CD14-positive monocyte (primary cell): ENCODE results near the gene EXOC6B. TPM values are rescaled to one million over a fixed set of nuclear protein-coding genes. Genes with fewer than 3 reads are reported as not detected.

ENCODE experiments used
- DNase-seq, 3 donors: peaks; one replicate each; pipeline ENCODE4 v3.0.0-alpha.2; 2011 to 2022
- H2AFZ ChIP-seq: 2 replicates; pipeline ENCODE4 v1.6.0; 2012; ENCODE audit warnings: mild to moderate bottlenecking, low read depth, low read length, inconsistent platforms; ENCODE audit not compliant: insufficient read depth, poor library complexity, severe bottlenecking
- H3K27ac ChIP-seq, 2 donors: 1 replicate in 1 of 2; 2 replicates in 1 of 2; pipeline ENCODE4 v1.5.1; 2012 to 2013; ENCODE audit warnings: low read length in 2 of 2, control low read depth in 1 of 2, inconsistent platforms in 1 of 2, low read depth in 1 of 2, mild to moderate bottlenecking in 1 of 2
- H3K27me3 ChIP-seq, 2 donors: one replicate each; pipeline versions ENCODE4 v1.6.0 to v1.6.1; 2011 to 2013; ENCODE audit warnings: low read length in 2 of 2; ENCODE audit not compliant: control insufficient read depth in 2 of 2, insufficient read depth in 2 of 2
- H3K36me3 ChIP-seq, 2 donors: replicated peaks in 1 of 2; 1 replicate in 1 of 2; 2 replicates in 1 of 2; pipeline versions ENCODE4 v1.5.1 to v1.6.1; 2012 to 2013; ENCODE audit warnings: low read length in 2 of 2, control low read depth in 1 of 2, inconsistent platforms in 1 of 2, mild to moderate bottlenecking in 1 of 2; ENCODE audit not compliant: insufficient read depth in 2 of 2, control insufficient read depth in 1 of 2
- H3K4me1 ChIP-seq, 2 donors: 1 replicate in 1 of 2; 2 replicates in 1 of 2; pipeline versions ENCODE4 v1.5.1 to v1.6.1; 2012 to 2013; ENCODE audit warnings: low read length in 2 of 2, control low read depth in 1 of 2, inconsistent platforms in 1 of 2, mild to moderate bottlenecking in 1 of 2, moderate library complexity in 1 of 2; ENCODE audit not compliant: insufficient read depth in 2 of 2, control insufficient read depth in 1 of 2
- H3K4me2 ChIP-seq: replicated peaks from 2 replicates; pipeline ENCODE3; 2012; ENCODE audit warnings: low read length, moderate library complexity, mild to moderate bottlenecking; ENCODE audit not compliant: poor library complexity, severe bottlenecking; ENCODE audit errors: extremely low read depth
- H3K4me3 ChIP-seq, 3 experiments: fragments of 200-600 bp in 1 of 3; sonication (generic) in 1 of 3; replicated peaks in 1 of 3; 1 replicate in 2 of 3; 2 replicates in 1 of 3; pipeline ENCODE4 v1.5.1; 2011 to 2013; ENCODE audit warnings: low read length in 3 of 3, mild to moderate bottlenecking in 3 of 3, control low read depth in 2 of 3, low read depth in 2 of 3, inconsistent platforms in 1 of 3, moderate library complexity in 1 of 3
- H3K79me2 ChIP-seq: 2 replicates; pipeline ENCODE4 v1.6.0; 2012; ENCODE audit warnings: mild to moderate bottlenecking, control low read depth, inconsistent platforms, low read length, moderate library complexity; ENCODE audit not compliant: insufficient read depth
- H3K9ac ChIP-seq: 2 replicates; pipeline ENCODE4 v1.6.0; 2017; ENCODE audit warnings: low read length, mild to moderate bottlenecking; ENCODE audit not compliant: insufficient read depth, poor library complexity, severe bottlenecking
- H3K9me3 ChIP-seq, 2 donors: replicated peaks in 1 of 2; 1 replicate in 1 of 2; 2 replicates in 1 of 2; pipeline versions ENCODE4 v1.5.1 to v1.6.1; 2012 to 2013; ENCODE audit warnings: low read length in 2 of 2, control low read depth in 1 of 2; ENCODE audit not compliant: control insufficient read depth in 1 of 2, insufficient read depth in 1 of 2
- H4K20me1 ChIP-seq: 2 replicates; pipeline ENCODE4 v1.6.0; 2012; ENCODE audit warnings: mild to moderate bottlenecking, low read length, control low read depth, moderate library complexity; ENCODE audit not compliant: insufficient read depth
- H3K27ac Mint-ChIP-seq, 7 donors: one replicate each; pipeline ENCODE4 v1.8.0; 2020; ENCODE audit warnings: mild to moderate bottlenecking in 7 of 7, mixed read lengths in 7 of 7, moderate library complexity in 6 of 7, inconsistent platforms in 2 of 7
- H3K27me3 Mint-ChIP-seq, 3 donors: one replicate each; pipeline ENCODE4 v1.8.0; 2021 to 2022; ENCODE audit warnings: low read depth in 3 of 3, mild to moderate bottlenecking in 3 of 3, mixed read lengths in 3 of 3, moderate library complexity in 3 of 3, inconsistent platforms in 1 of 3
- H3K36me3 Mint-ChIP-seq, 2 donors: one replicate each; pipeline ENCODE4 v1.8.0; 2020; ENCODE audit warnings: mixed read lengths in 2 of 2, inconsistent platforms in 1 of 2, mild to moderate bottlenecking in 1 of 2
- H3K4me1 Mint-ChIP-seq: one replicate; pipeline ENCODE4 v1.8.0; 2020; ENCODE audit warnings: mild to moderate bottlenecking, mixed read lengths
- H3K4me3 Mint-ChIP-seq, 2 donors: one replicate each; pipeline ENCODE4 v1.8.0; 2020; ENCODE audit warnings: mild to moderate bottlenecking in 2 of 2, mixed read lengths in 2 of 2, moderate library complexity in 1 of 2
- H3K9me3 Mint-ChIP-seq, 7 donors: one replicate each; pipeline ENCODE4 v1.8.0; 2020 to 2022; ENCODE audit warnings: mixed read lengths in 7 of 7, mild to moderate bottlenecking in 6 of 7, moderate library complexity in 6 of 7, inconsistent platforms in 2 of 7
- CTCF ChIP-seq: fragments of 200-600 bp; IDR thresholded peaks from one replicate; pipeline ENCODE4 v1.8.0; 2022; ENCODE audit warnings: antibody characterized with exemption, mild to moderate bottlenecking
- WGBS: methylation state at CpG from one replicate; pipeline ENCODE4 v1.1.5; 2013; ENCODE audit warnings: missing lambda C conversion rate; ENCODE audit not compliant: insufficient coverage; 5-methylcytosine and 5-hydroxymethylcytosine counted together
- intact Hi-C, 2 donors: fragments of 100-400 bp; cut with micrococcal nuclease; formaldehyde crosslinking; loops; one replicate each; pipeline versions ENCODE4 v1.15.0 to v1.15.1; 2023
- polyA plus RNA-seq, 3 donors: library from polyadenylated mRNA; depleted of rRNA in 1 of 3; unstranded in 2 of 3; stranded (reverse) in 1 of 3; fragments of 300-500 nt in 2 of 3; fragments of >200 nt in 1 of 3; fragmentation: Illumina TruSeq in 2 of 3; gene quantifications; 1 replicate in 2 of 3; 2 replicates in 1 of 3; pipeline ENCODE4 v1.2.3, GENCODE V29; 2012 to 2021
- small RNA-seq: library from RNA; depleted of rRNA; stranded (forward); fragments of <200 nt; gene quantifications from one replicate; pipeline ENCODE3, GENCODE V24; 2012; ENCODE audit warnings: low read depth; ENCODE audit not compliant: insufficient read length

The EXOC6B gene
- polyA plus RNA-seq, 3 donors = 1.8 to 2.8 (median 2.1) TPM

- Histone ChIP-seq H3K9me3 (no peaks in the 10 kb centered on the region), H4K20me1 (no peaks in the 10 kb centered on the region), H3K27me3 (no peaks in the 10 kb centered on the region), H3K9ac (no peak overlapping the region), H3K27ac (no peak overlapping the region), H3K4me2 (no peak overlapping the region), H3K36me3 (no peaks in the 10 kb centered on the region), H3K4me3 (no peak overlapping the region), H3K4me1 (no peaks in the 10 kb centered on the region), H2AFZ (no peak overlapping the region), H3K79me2 (no peaks in the 10 kb centered on the region)
- intact Hi-C loops = no loop called here
- Mint-ChIP-seq H3K27ac (no peak overlapping the region), H3K4me1 (no peaks in the 10 kb centered on the region), H3K9me3 (peaks cover 0 to 5% (median 3%) of the 10 kb centered on the region in 7 donors), H3K36me3 (no peaks in the 10 kb centered on the region), H3K27me3 (peaks cover 11 to 14% (median 11%) of the 10 kb centered on the region in 3 donors), H3K4me3 (no peak overlapping the region)
- TF ChIP-seq CTCF = no peak
- DNase-seq = no peak
- 76% methylated on average over 8 of the region's 10 CpGs for WGBS
Measured at GRCh38 chr2:72126186-72127100, 699.4 kb downstream of the EXOC6B start.

Small RNA genes within 50 kb of the gene (small RNA-seq; reads per million reads assigned to genes)
- 16.3 reads per million, percentile 84 among the genes with 10 or more reads in this experiment for gene RF00592
- 8.5 reads per million, percentile 70 among the genes with 10 or more reads in this experiment for gene RNU2-39P

Other genes starting within 250 kb of the EXOC6B start
- 10 to 100 TPM in 1 of 3 donors, 1 to 10 TPM in 2; 2.9 to 12.5 (median 7.6) TPM for gene SPR, start 61.4 kb upstream of the EXOC6B start, polyA plus RNA-seq
- not detected for gene EMX1, start 91.5 kb upstream of the EXOC6B start, polyA plus RNA-seq
- gene SFXN5, start 245.7 kb upstream of the EXOC6B start, polyA plus RNA-seq = 10 to 100 TPM in 1 of 3 donors, 1 to 10 TPM in 2; 5.9 to 28.6 (median 9.5) TPM